IPS-NIHi11 (cell line): ENCODE results near the gene RBL2.
A peak's percentile ranks its signal among the peaks of the same experiment; 100 is the strongest.
"Not testable (repeated sequence)": the region's sequence is repeated elsewhere in the genome, so short reads cannot be mapped to it uniquely, and the experiment has no call there.

Experiments
- DNase-seq: peaks from one replicate; pipeline ENCODE4 v3.0.0; 2012; ENCODE audit warnings: mixed read lengths, low spot score

Gene RBL2

DNA sequence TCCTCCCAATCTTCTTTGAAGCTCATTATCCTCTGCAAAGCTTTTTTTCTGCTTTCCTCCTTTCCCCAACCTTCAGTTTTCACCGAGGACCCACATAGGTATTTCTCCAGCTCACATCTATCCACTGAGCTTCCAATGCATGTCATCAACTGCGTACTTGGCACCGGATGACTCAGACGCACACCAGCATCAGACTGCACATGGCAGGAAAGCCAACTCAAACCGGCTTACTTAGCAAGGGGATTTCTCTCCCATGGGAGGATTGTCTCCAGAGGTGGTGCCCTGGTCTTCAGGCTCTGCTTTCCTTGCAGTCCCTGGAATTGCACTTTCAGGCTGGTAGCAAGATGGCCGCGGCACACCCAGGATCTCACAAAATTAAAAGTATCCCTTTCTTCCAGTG is 70.4 kb downstream of the RBL2 start:
- DNase-seq = no peak

DNA sequence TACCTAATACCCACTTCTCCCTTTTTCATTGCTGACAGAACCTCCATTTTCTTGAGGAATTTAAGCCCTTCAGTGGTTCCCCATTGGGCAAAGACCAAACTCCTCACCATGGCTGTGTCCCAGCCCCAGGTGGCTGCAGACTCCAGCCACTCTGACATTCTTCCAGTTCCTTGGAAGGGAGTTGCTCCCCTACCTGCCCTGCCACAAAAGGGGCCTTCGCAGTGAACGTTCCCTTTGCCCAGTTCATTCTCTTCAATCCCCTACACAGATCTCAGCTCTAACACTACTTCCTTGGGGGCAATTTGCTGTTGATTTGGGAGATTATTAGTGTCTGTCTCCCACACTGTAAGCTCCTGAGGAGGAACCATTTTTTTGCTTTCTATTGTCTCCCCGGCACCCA is 72.0 kb downstream of the RBL2 start:
- no peak for DNase-seq

DNA sequence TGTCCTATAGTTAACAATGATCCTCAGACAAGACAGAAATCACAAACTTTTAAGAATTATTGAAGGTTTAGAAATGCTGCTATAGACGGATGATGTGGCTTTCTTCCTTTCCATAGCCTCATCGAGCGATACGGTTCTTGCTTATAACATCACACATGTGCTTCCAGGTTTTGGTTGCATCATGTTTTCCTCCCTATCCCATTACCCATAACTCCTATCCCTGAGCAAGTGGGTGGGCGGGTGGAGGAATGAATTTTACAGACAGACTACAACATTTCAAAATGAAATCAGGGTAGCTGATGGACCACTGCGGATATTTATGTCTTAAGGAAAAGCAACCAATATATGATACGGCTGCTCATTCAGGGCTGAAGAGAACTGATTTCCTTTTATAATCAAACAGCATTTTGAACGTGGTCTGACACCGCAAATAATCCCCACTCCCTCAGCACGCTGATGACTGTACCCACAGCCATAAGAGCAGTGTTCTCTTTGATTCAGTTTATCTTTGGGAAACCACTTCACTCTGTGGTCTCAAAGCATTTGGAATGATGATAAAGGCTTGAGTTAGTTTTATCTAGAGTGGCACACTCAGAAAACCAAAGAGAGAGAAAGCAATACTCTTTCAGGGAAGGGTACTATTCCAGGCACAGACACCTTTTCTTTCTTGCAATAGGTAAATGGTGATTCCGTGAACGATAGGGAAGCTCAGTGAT is 73.4 kb downstream of the RBL2 start:
- DNase-seq = no peak

DNA sequence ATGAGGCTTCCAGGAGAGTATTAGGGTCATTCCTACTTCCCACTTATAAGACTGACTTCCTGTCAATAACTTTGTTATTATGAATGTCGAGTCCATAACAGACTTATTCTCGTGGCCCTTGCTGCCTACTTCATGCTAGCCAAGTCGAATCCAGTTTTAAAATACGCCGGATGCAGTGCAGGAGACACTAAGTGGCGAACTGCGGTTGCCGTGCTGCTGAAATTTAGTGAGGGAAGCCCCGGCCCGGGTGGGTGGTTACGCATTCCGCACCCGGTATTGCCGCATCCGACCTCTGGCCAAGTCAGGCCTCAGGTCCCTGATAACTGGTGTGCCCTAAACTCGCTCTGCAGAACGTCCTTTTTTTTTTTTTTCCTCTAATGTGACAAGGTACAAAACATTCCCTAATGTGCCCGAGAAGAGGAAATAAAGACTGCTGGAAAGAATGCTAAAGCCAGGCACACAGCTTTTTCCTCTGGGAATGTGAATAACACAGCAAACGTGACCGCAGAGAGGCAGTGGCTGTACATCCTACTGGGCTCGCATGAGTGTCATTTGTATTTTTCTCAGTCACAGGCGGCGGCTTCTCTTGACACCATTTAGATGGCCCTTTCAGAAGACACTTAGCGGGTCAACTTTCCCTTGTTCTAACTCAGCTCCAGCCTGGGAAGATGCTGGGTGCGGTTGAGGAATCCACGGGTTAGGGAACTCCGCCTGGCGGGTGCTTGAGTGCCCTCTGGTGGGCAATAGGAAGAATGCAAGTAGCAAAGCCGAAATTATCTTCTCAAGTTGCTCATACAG is 75.8 kb downstream of the RBL2 start:
- peak; percentile 80 for DNase-seq

DNA sequence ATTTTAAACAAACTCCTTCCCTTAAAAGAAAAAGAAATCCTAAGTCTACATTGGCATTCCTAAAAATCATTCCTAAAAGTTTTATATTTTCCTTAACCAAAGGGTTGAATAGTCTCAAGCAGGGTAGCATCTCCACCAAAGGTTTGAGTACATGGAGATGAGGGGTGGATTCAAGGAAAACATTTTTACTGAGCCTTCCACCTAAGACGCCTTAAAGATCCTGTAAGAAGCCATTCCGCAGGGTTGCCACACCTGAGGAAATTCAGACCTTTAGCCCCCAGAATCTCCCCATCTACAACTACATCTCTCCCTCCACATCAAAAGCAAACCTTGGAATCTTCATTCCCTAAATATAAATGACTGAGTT is 76.4 kb downstream of the RBL2 start:
- no peak for DNase-seq

DNA sequence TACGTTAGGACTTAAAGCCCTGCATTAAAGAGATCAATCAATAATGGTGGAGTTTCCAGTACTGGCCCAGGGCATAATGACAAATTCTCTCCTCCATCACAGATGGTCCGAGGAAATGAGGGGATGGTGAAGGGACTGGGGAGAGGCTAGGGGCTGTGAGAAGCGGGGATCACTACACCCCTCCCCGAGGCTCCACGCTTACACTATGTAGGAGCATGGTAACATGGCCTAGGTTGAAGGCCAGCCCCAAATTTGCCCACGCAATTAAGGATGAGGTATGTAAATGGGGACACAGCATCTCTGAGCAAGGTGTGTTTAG is 76.8 kb downstream of the RBL2 start:
- DNase-seq = no peak

DNA sequence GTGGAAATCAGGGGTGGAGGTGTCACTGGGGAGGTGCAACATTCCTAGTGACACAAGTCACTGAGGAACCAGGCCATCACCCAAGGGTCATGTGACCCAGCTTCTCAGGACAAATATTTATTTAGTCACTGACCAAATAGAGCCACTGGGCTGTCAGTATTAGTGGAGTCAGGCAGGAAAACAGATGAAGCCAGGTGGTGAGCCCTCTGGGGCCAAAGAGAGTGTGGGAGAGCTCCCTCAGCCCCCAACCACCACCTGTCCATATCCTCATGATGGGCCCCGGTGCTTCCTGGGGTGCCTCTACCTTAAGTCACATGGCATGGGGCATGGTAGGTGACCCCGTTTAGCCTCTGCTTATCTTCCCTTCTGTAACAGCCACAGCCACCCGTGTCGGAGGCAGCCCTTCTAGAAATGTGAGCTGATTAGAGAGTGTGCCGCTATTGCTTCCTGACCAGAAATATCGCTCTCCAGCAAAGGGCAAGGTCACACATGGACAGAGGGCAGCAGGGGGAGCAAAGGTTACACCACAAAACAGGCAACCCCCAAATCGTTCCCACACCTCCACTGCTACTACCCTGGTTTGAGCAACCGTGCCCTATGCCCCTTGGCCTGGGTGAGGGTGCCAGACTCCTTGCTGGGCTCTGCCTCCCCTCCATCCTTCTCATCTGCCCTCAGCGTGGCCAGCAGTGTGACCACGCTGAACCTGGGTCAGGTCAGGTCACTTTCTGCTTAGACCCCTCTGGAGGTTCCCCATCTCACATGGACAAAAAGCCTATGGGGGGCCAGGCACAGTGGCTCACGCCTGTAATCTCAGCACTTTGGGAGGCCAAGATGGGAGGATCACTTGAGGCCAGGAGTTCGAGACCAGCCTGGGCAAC is 77.4 kb downstream of the RBL2 start:
- DNase-seq = no peak

DNA sequence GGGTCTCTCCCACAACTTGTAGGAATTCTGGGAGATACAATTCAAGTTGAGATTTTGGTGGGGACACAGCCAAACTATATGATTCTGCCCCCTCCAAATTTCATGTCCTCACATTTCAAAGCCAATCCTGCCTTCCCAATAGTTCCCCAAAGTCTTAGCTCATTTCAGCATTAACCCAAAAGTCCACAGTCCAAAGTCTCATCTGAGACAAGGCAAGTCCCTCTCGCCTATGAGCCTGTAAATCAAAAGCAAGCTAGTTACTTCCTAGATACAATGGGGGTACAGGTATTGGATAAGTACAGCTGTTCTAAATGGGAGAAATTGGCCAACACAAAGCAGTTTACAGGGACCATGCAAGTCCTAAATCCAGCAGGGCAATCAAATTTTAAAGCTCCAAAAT is 78.5 kb downstream of the RBL2 start:
- DNase-seq = not testable (repeated sequence)

DNA sequence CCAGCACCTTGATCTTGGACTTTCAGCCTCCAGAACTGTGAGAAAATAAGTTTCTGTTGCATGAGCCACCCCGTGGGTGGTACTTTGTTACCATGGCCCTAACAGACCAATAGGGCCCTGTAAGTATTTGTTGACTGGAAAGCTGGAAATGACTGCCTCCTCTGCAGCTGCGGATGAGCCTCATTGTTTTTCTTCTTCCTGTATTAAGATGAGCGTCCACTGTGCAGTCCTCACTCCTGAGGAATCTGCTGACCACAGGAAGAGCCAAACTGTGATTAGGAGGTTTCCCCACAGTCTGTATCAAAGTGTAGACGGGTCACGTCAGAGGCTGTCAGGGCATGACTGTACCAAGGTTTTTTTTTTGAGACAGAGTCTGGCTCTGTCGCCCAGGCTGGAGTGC is 81.0 kb downstream of the RBL2 start:
- no peak for DNase-seq

DNA sequence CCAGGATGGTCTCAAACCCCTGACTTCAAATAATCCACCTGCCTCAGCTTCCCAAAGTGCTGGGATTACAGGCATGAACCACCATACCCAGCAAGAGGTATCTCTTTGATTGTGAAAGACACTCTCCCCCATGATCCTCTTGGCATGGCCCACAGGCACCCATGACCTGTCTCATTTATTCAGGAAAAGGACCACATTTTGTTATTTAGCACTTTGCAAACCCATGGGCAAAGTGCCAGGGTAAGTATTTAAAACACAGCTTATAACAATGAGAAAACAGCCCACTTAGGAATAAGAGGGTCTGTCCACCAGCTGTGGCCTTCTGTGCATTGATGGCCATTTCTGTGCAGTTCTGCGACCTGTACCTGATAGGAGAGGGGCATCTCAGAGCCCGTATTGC is 81.5 kb downstream of the RBL2 start:
- no peak for DNase-seq

DNA sequence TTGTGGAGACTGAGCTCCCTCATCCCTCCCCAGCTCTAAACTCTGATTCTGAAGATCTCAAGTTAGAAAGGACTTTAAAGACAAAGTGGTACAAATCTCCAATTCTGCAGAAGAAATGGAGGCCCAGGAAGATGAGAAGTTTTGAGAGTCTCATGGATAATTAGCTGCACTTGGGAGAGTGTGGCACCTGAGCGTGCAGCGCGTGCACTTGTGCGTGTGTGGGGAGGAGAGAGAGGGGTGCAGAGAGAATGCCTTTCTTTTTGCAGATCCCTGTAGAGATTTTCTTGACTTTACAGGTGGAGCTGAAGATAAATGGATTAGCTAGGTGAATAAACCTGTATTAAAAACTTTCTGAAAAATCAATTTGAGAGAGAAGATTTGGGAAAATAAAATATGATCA is 83.6 kb downstream of the RBL2 start:
- DNase-seq = no peak

DNA sequence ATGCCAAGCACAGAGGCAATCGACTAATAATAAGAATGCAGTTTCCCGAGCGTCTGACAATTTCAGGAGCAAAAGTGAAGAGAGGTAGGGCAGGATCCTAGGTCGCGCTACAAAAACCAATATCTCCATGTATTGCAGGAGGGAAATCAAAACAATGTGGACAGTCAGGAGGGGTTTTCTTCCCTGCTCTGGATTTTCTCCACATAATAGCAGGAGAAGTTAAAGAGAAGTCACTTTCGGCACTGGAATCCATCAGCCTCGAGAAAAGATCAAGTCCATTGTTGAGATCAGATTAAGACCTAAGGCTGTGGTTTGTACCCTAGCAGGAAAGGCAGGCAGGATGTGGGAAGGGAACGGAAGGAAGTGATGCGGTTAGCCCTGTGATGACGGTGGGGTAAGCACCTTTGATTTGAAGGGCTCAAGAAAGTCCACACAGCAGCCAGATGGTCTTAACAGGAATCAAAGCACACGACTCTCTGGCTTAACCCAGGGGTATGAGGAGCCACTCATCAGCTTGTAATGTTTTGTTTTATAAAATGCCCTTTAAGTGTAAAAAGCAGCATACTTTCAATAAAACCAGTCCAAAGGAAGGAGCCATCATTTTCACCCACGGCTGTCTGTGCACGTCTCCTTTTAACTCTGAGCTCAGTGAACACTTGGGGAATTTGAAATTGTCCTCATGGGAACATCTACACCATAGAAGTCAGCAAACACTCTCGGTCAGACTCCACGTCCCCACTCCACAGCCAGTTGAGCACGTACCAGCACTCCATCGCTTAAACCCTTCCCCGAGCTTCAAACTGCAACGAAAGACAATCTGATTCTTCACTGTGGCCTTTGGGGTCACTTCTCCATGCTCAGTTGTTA is 84.5 kb downstream of the RBL2 start:
- DNase-seq = no peak

DNA sequence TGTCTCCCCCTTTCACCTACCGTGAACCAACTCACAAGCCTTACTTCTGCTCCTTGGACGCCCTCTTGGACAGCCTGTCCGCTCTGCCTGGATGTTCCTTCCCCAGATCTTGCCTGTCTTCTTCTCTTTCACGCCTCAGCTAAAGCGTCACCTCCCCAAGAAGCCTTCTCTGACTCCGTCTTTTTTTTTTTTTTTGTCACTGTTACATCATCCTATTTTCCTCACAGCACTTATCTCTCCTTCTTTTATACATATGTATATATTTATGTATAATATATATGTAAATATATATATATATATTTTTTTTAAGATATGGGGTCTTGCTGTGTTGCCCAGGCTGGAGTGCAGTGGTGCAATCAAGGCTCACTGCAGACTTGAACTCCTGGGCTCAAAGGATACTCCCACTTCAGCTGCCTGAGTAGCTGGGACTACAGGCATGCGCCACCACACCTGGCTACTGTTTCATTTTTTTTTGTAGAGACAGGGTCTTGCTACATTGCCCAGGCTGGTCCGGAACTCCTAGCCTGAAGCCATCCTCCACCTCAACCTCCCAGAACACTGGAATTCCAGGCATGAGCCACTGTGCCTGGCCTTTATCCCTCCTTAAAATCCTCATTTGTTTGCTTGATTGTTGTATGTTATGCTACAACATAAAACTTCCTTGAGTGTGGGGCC is 85.3 kb downstream of the RBL2 start:
- no peak for DNase-seq

DNA sequence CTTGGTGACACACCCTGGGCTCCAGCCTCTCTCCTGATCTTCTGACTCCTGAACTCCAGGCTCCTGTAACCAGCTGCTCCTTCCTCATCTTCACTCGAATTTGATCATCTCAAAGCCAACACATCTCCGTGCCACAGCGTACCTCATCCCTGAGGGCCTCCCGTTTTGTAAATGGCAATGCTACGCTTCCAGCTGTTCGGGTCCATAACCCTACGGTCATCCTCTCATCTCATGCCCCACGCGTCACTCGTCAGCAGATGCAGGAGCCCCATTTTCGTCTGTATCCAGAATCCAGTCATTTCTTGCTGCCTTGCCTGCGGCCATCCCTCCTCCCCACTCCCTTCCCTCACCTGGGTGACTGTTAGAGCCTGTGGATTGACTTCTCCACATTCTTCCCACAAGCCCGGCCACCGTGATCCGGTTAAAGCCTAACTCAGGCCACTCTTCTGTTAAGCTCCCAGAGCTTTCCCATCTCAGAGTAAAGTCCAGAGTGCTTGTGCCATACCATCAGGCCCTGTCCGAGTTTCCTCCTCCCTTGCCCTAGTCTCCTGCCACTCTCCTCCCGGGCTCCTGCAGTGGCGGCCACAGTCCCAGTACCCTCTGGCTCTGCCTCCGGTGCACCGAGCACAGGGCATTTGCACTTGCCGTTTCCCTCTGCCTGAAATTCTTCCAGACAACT is 89.0 kb downstream of the RBL2 start:
- no peak for DNase-seq

DNA sequence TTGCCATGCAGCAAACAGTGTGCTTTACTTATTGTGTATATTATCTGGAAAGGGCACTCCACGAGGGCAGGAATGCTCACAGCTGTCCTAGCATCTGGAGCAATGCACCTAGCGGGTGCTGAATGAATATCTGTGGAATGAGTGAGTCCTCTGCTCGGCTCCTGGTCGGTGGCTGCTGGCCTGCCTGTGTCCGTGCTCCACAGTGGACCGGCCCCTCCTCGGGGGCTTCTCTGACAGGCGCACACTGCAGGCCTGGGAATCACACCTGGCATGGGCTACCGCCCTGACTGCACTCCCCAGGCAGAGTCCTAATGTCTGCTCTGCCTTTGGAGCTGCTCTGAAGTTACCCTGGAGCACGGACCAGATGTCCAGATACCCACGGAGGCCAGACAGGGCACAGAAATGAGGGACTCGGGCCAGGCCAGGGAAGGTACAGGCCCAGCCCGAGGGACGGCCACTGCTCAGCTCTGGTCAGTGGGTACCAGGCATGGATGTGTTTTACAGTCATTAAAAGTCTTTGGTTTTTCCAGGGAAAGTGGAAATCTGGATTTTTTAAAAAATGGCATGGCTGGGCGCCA is 89.8 kb downstream of the RBL2 start:
- no peak for DNase-seq

DNA sequence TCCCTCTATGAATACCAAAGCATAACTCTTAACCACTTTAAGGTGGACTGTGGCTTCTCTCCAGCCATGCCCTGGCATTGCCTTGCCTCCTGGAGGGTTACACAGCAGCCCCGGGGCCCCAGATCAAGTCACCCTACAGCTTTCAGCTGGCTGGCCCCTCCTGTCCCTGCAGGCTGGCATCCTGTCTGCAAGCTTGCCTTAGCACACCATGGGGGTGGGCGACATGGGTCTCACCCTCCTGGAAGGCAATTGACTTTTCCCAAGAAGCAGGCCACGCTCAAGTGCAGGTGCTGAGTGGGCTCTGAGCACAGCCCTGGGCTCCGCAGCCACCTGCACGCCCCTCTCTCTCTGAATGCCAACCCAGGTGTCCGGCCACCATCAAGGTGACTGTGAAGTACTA is 94.5 kb downstream of the RBL2 start:
- DNase-seq = no peak

DNA sequence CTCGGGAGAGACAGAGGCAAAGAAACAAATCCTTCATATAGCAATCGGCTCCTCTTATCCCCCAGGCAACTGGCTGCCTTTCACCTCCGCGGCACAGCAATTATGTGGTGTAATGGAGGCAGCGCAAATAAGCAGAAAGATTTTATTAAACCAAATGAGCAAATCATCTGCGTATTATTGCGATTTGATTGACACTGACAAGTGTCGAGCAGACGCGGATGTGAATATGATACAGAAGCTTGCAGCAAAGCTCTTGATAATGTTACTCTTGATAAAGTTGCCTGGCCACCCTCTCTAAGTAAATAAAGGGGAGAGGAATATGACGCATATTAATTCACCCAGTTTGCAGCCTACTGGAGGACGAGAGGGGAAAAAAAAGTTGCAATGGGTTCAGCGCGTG is 95.2 kb downstream of the RBL2 start:
- DNase-seq = no peak

DNA sequence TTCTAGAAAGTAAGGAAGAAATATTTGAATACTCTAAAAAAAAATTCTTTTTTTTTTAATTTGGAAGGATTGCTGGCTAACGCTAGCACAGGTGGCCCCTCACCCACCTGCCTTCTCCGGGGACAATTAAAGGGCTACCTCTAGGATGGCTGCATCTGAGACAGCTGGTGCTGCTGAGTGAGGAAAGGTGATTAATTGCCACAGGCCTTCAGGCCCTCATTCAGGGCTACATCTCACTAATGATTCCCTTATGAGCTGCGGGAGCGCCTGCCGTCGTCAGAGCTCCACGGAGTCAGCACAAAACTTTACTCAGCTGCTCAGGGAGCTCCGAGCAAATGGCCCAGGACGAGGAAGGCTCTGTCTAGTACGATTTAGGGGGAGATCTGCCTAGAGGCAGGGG is 95.8 kb downstream of the RBL2 start:
- DNase-seq = no peak

DNA sequence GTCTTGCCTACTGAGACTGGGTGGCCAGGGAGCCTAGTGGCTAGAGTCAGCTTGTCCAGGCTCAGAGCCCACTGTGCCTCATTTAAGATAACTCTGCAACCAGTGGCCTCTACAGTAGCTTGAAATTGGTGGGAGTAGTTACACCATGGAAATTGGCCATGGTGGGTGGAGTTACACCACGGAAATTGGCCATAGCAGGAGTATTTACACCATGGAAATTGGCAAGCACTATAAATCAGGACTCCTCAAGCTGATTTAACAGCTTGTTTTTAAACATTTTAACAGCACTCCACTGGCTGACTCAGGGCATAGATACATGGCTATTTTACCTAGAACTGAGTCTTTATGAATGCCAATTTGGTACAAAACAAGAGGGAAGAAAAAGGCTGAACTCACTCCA is 96.5 kb downstream of the RBL2 start:
- no peak for DNase-seq

DNA sequence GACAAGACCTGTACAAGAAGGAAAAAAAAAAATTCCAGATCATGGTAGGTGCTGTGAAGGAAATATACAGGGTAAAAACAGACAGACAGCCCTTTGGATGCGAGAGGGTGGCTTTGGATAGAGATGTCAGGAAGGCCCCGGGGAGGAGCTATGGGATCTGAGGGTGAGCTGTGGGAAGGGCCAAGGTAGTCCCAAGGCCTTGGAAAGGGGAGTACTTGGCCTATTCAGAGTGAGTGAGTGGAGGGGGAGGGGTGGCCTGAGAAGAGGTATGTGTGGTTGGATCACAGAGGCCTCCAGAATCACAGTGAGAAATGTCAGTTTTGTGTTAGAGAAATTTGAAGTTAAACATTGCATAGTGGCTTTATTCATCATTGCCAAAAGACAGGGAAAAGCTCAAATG is 99.9 kb downstream of the RBL2 start:
- DNase-seq = peak; percentile 36

DNA sequence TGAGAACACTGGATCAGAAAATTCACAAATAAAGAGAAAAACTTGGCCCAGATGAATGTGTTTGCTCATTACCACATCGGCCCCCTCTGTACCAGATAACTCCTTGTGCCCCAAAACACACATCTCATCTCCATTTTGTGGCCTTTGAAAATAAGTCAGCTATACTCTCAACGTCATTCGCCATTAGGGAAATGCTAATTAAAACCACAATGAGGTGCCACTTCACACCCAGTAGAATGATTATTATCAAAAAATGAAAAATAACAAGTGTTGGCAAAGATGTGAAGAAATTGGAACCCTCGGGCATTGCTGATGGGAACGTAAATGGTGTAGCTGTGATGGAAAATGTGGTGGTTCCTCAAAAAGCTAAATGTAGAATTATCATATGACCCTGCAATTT is 103.4 kb downstream of the RBL2 start:
- no peak for DNase-seq
